OCI-LY7 (cell line): ENCODE data around the gene TRAF3. TPM values are rescaled to one million over a fixed set of nuclear protein-coding genes. Genes with fewer than 3 reads are reported as not detected.

ENCODE experiments used
- BruUV-seq: library from RNA; stranded (reverse); fragments of 400-500 nt; replicated peaks from 2 replicates; lab custom pipeline; 2021; lab: Mats Ljungman, UMichigan
- CTCF ChIA-PET: fragments of 300-600 bp; sonication (Branson Sonifier 250); formaldehyde crosslinking; loops from one replicate; lab custom pipeline; 2022; ENCODE audit warnings: antibody characterized with exemption; ENCODE audit not compliant: unreplicated experiment; lab: Charles Lee
- POLR2A ChIA-PET: fragments of 300-600 bp; sonication (Branson Sonifier 250); formaldehyde crosslinking; loops from one replicate; lab custom pipeline; 2022; ENCODE audit warnings: antibody characterized with exemption; lab: Charles Lee
- DNase-seq: peaks from one replicate; pipeline ENCODE4 v3.0.0-alpha.2; 2015; ENCODE audit warnings: low spot score
- H2AFZ ChIP-seq: fragments of 200-600 bp; sonication (generic), shearing (Covaris generic); 2 replicates; pipeline ENCODE4 v1.6.1; 2014; ENCODE audit warnings: mild to moderate bottlenecking, antibody characterized with exemption, low read length, moderate library complexity
- H3K27ac ChIP-seq: fragments of 200-600 bp; sonication (generic); 2 replicates; pipeline ENCODE4 v1.5.1; 2014; ENCODE audit warnings: mixed run types, low read depth, mild to moderate bottlenecking, moderate library complexity, low read length, inconsistent platforms; ENCODE audit not compliant: poor library complexity, severe bottlenecking
- H3K36me3 ChIP-seq: fragments of 200-600 bp; sonication (generic); 2 replicates; pipeline ENCODE4 v1.6.1; 2014; ENCODE audit warnings: mild to moderate bottlenecking, antibody characterized with exemption, low read length, moderate library complexity, mixed read lengths; ENCODE audit not compliant: insufficient read depth
- H3K4me1 ChIP-seq: fragments of 200-600 bp; sonication (generic); 2 replicates; pipeline ENCODE4 v1.5.1; 2014; ENCODE audit warnings: mild to moderate bottlenecking, low read length; ENCODE audit not compliant: insufficient read depth, poor library complexity, severe bottlenecking
- H3K4me2 ChIP-seq: fragments of 200-600 bp; sonication (generic); 2 replicates; pipeline ENCODE4 v1.6.1; 2014; ENCODE audit warnings: mild to moderate bottlenecking, low read length
- H3K4me3 ChIP-seq: fragments of 200-600 bp; sonication (generic); 2 replicates; pipeline ENCODE4 v1.5.1; 2014; ENCODE audit warnings: mild to moderate bottlenecking, low read depth, low read length; ENCODE audit not compliant: poor library complexity, severe bottlenecking
- H3K79me2 ChIP-seq: fragments of 200-600 bp; sonication (generic); 2 replicates; pipeline ENCODE4 v1.6.1; 2016; ENCODE audit warnings: low read depth, mild to moderate bottlenecking, low read length, moderate library complexity, mixed read lengths; ENCODE audit not compliant: insufficient read depth
- H3K9me2 ChIP-seq: fragments of 200-600 bp; sonication (generic); 2 replicates; pipeline ENCODE4 v1.6.1; 2016; ENCODE audit warnings: mild to moderate bottlenecking, low read length, mixed read lengths; ENCODE audit not compliant: insufficient read depth
- H3K9me3 ChIP-seq: fragments of 200-600 bp; sonication (generic); 2 replicates; pipeline ENCODE4 v1.6.1; 2014; ENCODE audit warnings: mild to moderate bottlenecking, mixed run types, low read length, mixed read lengths
- H4K20me1 ChIP-seq: fragments of 200-600 bp; sonication (generic); 2 replicates; pipeline ENCODE4 v1.6.1; 2014; ENCODE audit warnings: mild to moderate bottlenecking, antibody characterized with exemption, low read length, moderate library complexity, mixed read lengths; ENCODE audit not compliant: insufficient read depth
- EZH2phosphoT487 ChIP-seq: fragments of 200-600 bp; sonication (generic); IDR thresholded peaks from 2 replicates; pipeline ENCODE4 v1.6.1; 2018; ENCODE audit warnings: low read depth, borderline replicate concordance, mild to moderate bottlenecking, mixed run types, antibody characterized with exemption, low read length, moderate library complexity, mixed read lengths
- intact Hi-C: fragments of 100-400 bp; cut with micrococcal nuclease; formaldehyde crosslinking; loops from one replicate; pipeline ENCODE4 v1.10.0; 2022; ENCODE audit not compliant: unreplicated experiment
- total RNA-seq, 2 experiments: library from RNA; depleted of rRNA in 1 of 2; stranded (reverse); fragments of >200 nt in 1 of 2; shearing (Covaris generic) in 1 of 2; gene quantifications; 2 replicates each; pipeline ENCODE4 v1.2.3, GENCODE V29; 2014 to 2022
- TF ChIP-seq, protein P1 (sequence below): fragments of 200-600 bp; sonication (generic); conservative IDR thresholded peaks from 2 replicates; pipeline ENCODE4 v1.5.1; 2014; ENCODE audit warnings: mild to moderate bottlenecking, antibody characterized with exemption, low read length, moderate library complexity, mixed read lengths

Gene TRAF3
- total RNA-seq, 2 experiments from 2014 or later, result 0.82 to 2.9 TPM

DNA sequence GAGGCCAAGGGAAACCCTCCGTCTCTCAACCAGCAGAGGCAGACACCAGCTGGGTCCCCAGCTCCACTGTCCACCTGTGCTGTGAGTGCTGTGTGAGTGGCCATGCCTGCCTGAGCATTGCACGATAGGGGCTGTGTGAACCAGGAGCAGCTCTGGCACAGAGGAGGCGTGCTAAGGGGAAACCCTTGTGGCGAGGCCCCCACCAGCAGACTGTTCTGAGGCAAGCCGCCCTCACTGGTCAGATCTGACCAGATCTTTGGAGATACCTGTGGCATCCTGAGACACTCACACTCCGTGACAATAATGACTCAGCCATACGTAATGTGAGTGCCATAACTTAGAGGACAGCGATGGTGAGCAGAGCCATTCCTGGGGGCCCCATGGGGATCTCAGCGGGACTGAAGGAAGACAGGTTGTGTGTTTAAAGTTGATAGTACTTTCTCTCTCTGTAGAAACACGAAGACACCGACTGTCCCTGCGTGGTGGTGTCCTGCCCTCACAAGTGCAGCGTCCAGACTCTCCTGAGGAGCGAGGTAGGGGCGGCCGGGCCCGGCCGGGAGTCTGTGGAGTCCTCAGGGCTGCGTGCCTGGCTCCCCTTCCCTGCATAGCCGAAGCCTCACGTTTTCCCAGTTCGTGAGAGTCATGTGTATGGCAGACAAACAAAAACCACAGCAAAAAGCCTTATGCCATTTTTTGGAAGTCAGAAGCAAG is 108.6 kb downstream of the TRAF3 start:
- no peak overlapping the region for H3K4me3 ChIP-seq
- H2AFZ ChIP-seq, result no peak overlapping the region
- CTCF ChIA-PET, result no interaction called here
- H3K27ac ChIP-seq, result no peak overlapping the region
- H3K36me3 ChIP-seq, result no peaks in the 10 kb centered on the region
- POLR2A ChIA-PET, result no interaction called here
- no peak for DNase-seq
- no peaks in the 10 kb centered on the region for H4K20me1 ChIP-seq
- H3K4me1 ChIP-seq, result no peaks in the 10 kb centered on the region
- intact Hi-C loops, result no loop called here
- H3K9me2 ChIP-seq, result no peaks in the 10 kb centered on the region
- no peaks in the 10 kb centered on the region for H3K9me3 ChIP-seq
- no TSS peak for BruUV-seq
- no peak overlapping the region for H3K4me2 ChIP-seq
- TF ChIP-seq, protein P1, sequence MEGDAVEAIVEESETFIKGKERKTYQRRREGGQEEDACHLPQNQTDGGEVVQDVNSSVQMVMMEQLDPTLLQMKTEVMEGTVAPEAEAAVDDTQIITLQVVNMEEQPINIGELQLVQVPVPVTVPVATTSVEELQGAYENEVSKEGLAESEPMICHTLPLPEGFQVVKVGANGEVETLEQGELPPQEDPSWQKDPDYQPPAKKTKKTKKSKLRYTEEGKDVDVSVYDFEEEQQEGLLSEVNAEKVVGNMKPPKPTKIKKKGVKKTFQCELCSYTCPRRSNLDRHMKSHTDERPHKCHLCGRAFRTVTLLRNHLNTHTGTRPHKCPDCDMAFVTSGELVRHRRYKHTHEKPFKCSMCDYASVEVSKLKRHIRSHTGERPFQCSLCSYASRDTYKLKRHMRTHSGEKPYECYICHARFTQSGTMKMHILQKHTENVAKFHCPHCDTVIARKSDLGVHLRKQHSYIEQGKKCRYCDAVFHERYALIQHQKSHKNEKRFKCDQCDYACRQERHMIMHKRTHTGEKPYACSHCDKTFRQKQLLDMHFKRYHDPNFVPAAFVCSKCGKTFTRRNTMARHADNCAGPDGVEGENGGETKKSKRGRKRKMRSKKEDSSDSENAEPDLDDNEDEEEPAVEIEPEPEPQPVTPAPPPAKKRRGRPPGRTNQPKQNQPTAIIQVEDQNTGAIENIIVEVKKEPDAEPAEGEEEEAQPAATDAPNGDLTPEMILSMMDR, result no peak
- no peak for TF ChIP-seq EZH2phosphoT487
- no peaks in the 10 kb centered on the region for H3K79me2 ChIP-seq

GRCh38 chr14:102888748-102889147 is 111.5 kb downstream of the TRAF3 start:
- H3K4me3 ChIP-seq, result no peak overlapping the region
- no peaks in the 10 kb centered on the region for H3K9me2 ChIP-seq
- H3K4me1 ChIP-seq, result no peaks in the 10 kb centered on the region
- TF ChIP-seq, protein P1, result no peak
- TF ChIP-seq EZH2phosphoT487, result no peak
- POLR2A ChIA-PET, result no interaction called here
- BruUV-seq, result no TSS peak
- H4K20me1 ChIP-seq, result no peaks in the 10 kb centered on the region
- no peak overlapping the region for H3K4me2 ChIP-seq
- intact Hi-C loops, result no loop called here
- no peaks in the 10 kb centered on the region for H3K79me2 ChIP-seq
- H2AFZ ChIP-seq, result no peak overlapping the region
- no peak for DNase-seq
- H3K9me3 ChIP-seq, result no peaks in the 10 kb centered on the region
- CTCF ChIA-PET, result no interaction called here
- no peaks in the 10 kb centered on the region for H3K36me3 ChIP-seq
- no peak overlapping the region for H3K27ac ChIP-seq

- no peaks in the 10 kb centered on the region for H4K20me1 ChIP-seq
- no peak for DNase-seq
- BruUV-seq, result no TSS peak
- no peaks in the 10 kb centered on the region for H3K9me3 ChIP-seq
- intact Hi-C loops, result no loop called here
- H3K79me2 ChIP-seq, result no peaks in the 10 kb centered on the region
- no peak overlapping the region for H2AFZ ChIP-seq
- no peak overlapping the region for H3K4me3 ChIP-seq
- no peak overlapping the region for H3K4me2 ChIP-seq
- TF ChIP-seq, protein P1, result no peak
- no peak for TF ChIP-seq EZH2phosphoT487
- no peak overlapping the region for H3K27ac ChIP-seq
- no peaks in the 10 kb centered on the region for H3K36me3 ChIP-seq
- H3K9me2 ChIP-seq, result no peaks in the 10 kb centered on the region
- H3K4me1 ChIP-seq, result no peaks in the 10 kb centered on the region
- ChIA-PET POLR2A (no interaction called here), CTCF (no interaction called here)
Observed at GRCh38 chr14:102889615-102890014, 112.4 kb downstream of the TRAF3 start.
